DMS153 treated with DMSO at 0.1 percent for 48 hours (cell line): ENCODE results near the gene ATOH8.

Source experiments
- DNase-seq: peaks from one replicate; lab custom pipeline; 2025; ENCODE audit not compliant: unreplicated experiment; lab: John Stamatoyannopoulos, UW

The ATOH8 gene

DNA sequence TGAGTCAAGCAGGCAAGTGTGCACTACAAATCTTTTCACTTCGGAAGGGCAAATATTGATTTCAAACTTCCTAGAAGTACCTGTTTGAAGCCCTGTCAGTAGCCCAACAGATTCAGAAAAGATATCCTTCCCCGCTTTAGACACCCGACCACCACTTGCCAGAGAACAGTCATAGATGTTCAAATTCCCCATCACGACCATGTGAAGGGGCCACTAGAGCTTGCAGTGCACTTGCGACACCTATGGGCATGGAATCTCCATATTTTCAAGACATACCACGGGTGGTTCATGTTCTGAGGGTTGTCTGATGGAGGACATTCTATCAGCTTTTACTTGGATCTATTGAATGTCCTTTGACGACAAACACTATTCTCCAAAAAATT, 35.8 kb upstream of the ATOH8 start:
- DNase-seq: no peak

DNA sequence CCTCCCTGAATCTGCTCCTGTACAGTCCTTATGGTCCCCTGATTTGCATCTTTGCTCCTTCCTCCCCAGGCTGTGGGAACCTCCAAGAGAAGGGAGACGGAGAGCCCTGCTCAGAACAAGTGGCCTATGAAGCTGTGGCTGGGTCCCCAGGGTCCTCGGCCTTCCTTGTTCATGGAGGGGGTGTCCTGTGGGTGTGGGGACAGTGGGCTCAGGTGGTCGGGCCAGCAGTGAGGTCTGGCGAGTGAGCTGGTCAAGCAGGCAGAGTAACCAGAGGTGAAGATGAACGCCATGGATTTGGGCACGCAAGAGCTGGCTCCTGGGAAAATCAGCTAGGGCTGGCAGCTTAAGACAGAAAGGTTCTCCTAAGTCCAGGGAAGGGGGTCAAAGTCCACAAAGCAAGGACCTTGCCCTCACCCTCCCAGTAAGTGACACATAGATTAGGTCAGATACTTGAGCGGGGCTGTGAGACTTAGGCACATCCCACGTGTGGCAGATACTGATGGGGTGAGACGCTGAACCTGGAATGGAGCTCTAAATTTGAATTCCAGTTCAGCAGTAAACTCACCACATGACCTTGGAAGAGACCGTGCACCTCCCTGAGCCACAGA, 34.8 kb upstream of the ATOH8 start:
- DNase-seq: no peak

- DNase-seq: no peak
Observed at GRCh38 chr2:85719609-85720240, 34.1 kb upstream of the ATOH8 start.

DNA sequence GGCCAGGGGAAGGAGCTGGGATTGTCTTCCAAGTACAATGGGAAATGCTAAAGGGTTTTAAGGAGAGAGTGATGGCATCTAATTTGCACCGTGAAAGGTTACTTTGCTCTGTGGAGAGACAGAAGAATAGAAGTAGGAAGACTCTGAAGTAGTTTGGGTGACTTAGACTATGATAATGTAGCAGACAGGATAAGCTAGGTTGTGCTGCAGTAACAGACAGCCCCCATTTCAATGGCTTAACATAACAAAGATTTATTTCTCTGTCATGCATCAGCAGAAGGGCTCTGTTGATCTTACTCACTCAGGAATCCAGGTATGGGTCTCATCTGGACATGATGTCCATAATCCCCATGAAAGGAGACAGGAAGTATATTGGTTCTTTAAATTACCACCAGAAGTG, 33.3 kb upstream of the ATOH8 start:
- no peak for DNase-seq

- no peak for DNase-seq
Observed at GRCh38 chr2:85721641-85722040, 32.1 kb upstream of the ATOH8 start.

DNA sequence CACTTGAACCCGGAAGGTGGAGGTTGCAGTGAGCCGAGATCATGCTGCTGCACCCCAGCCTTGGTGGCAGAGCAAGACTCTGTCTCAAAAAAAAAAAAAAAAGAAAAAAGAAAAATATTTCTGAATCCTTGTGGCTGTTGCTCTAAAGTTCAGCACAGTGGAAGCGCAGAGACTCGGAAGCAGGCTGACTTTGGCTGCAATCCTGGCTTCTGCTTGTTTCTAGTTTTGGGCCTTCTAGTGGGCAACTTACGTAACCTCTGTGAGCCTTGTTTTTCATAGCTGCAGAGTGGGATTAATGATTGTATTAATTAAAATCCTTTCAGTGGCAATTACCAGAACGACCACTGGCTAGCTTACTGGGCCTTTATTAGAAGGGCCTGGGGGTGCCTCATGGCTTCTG, 31.3 kb upstream of the ATOH8 start:
- DNase-seq: no peak

- no peak for DNase-seq
Observed at GRCh38 chr2:85723707-85724360, 30.0 kb upstream of the ATOH8 start.

- no peak for DNase-seq
Observed at GRCh38 chr2:85724731-85725181, 29.0 kb upstream of the ATOH8 start.

DNA sequence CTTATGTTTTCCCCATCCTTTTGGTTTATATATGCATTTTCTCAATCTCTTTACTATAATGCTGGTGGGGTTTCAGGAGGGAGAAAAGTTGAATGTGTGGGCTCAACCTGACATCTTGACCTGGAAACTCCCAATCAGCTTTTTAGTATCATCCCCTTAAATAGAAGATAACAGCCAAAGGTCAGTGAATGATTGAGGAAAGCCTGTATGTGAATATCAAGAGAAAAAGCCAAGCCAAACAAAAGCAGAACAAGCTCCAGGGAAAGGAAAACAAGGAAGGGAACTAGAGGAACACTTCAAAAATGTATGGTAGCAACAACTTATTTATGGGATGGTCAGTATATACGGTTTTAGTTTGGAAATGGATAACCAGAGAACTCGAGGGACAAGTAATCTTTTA, 28.3 kb upstream of the ATOH8 start:
- DNase-seq: no peak

GRCh38 chr2:85727798-85728197, 26.0 kb upstream of the ATOH8 start:
- DNase-seq: no peak

DNA sequence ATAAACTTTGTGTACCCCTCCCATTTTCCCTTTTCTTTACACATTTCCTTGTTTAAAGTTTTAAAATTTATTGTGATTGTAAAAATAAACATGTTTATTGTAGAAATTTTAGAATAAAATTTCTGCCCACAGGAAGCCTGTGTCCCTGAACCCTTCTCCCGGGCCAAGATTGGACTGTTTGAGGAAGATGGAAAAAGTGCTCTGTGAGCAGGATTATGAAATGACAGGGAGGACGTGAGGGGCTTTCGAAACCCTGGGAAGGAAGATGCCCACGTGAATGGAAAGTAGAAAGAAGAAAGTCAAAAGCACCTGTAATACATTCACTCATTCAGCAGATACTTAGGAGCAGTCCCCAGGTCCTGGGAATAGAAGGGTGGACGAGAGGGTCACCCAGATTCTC, 25.4 kb upstream of the ATOH8 start:
- no peak for DNase-seq

- peak; percentile 70 for DNase-seq
Observed at GRCh38 chr2:85728883-85729824, 24.6 kb upstream of the ATOH8 start.

DNA sequence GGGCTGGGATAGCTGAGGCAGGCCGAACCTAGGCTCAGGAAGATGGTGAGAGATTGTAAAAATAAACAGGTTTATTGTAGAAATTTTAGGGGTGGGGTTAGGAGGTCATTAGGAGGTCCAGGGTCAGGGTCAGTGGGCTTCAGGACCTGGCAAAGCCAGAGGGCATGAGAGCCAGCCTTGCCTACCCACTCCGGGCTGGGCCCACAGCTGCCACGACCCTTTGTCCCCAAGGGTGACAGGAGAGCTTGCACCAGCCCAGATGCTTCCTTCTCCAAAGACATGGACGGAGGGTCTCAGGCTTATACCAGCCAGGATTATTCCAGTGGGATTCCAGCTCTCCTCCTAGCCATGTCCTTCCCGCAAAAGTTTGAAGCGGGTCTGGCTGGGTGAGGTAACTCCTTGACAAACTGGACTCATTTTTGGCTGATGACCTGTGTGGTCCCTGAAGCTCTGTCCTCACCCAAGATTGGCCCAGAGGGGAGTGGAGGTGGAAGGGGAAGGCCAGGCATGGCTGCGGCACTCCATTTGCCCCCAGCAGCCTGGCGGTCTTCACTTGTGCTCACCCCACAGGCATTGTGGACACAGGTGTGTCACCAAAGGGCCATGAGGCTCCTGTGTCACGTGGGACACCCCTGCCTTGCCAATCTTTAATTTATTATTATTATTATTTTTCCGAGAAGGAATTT, 23.8 kb upstream of the ATOH8 start:
- DNase-seq: no peak

DNA sequence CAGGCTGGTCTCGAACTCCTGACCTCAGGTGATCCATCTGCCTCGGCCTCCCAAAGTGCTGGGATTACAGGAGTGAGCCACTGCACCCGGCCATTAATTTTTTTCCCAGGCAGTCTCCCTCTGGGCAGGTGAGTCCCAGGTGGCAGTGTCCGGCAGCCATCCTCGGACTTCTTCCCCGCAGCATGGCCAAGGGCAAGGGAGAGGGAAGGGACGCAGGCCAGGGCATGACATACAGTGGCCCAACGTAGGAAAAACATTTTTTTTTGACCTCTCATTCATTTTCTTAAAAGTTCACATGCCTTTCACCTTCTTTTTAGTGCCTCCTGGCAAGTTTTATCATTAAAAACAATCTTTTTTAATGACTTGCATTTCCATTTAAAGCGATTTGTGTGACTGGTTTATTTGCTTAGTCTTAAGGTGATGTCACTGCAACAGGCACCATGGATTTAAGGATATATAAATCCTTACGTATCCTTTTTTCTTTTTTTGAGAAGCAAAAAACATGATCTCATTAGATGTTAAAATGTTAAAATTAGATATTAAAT, 23.0 kb upstream of the ATOH8 start:
- DNase-seq: no peak

- DNase-seq: no peak
Observed at GRCh38 chr2:85731606-85732005, 22.2 kb upstream of the ATOH8 start.

- DNase-seq: no peak
Observed at GRCh38 chr2:85732467-85733120, 21.2 kb upstream of the ATOH8 start.

- DNase-seq: no peak
Observed at GRCh38 chr2:85733121-85733960, 20.4 kb upstream of the ATOH8 start.

DNA sequence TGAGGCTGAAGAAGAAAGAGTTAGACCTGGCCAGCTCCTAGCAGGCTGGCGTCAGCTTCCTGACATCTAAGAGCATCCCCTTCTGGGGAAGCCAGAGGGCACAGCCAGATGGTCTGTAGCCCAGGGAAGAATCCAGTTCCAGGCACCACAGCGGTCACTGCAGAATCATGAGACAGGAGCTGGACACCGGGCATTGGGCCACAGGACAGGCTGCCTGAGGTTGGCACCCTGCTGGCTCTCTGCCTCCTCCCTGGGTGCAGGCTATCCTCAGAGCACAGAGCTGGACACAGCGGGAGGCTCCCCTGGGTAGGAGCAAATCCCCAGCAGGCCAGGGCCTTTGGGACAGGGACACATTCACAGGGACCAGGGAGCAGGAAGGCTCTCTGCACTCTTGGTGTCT, 19.8 kb upstream of the ATOH8 start:
- no peak for DNase-seq

DNA sequence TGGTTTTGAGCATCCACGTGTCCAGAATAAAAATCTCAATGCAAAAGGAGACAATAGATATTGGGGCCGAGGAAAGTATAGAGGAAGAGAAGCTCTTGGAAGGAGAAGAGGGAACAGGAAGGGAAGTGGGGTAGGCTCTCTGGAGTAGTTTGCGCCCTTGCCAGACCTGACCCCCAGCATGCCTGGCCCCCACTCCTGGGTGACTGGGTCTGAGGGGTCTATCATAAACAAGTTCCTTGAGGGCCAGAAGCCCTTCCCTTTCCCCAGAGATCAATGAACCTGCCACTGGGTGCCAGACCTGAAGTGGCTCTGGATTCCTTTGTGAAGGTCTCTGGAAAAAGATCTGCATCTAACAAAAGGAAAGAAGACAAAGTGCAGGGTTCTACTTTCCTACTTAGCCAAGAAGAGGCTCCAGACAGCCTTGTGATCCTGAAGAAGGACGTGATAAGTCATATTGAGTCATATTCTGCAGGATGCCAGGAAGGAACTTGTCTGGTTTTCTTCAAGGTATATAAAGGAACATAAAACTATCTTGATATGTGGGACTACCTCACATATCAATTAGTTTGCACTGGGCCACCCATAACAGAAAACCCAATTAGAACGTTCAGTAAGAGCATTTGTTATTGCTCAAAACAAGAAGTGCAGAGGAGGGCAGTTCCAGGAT, 18.7 kb upstream of the ATOH8 start:
- no peak for DNase-seq
